Measurements from ENCODE around the gene HYAL4.
"Not testable (repeated sequence)": the region's sequence is repeated elsewhere in the genome, so short reads cannot be mapped to it uniquely, and the experiment has no call there.

HYAL4 gene, protein sequence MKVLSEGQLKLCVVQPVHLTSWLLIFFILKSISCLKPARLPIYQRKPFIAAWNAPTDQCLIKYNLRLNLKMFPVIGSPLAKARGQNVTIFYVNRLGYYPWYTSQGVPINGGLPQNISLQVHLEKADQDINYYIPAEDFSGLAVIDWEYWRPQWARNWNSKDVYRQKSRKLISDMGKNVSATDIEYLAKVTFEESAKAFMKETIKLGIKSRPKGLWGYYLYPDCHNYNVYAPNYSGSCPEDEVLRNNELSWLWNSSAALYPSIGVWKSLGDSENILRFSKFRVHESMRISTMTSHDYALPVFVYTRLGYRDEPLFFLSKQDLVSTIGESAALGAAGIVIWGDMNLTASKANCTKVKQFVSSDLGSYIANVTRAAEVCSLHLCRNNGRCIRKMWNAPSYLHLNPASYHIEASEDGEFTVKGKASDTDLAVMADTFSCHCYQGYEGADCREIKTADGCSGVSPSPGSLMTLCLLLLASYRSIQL

DNA sequence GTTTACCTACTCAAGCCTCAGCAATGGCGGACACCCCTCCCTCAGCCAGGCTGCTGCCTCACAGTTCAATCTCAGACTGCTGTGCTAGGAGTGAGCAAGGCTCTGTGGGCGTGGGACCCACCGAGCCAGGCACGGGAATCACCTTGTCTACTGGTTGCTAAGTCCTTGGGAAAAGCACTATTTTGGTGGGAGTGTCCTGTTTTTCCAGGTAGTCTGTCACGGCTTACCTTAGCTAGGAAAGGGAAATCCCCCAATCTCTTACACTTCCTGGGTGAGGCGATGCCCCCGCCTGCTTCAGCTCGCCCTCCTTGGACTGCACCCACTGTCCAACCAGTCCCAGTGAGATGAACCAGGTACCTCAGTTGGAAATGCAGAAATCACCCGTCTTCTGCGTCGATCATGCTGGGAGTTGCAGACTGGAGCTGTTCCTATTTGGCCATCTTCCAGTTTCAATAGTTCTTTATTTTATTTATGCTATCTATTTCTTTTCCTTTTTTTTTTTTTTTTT, at the start of gene HYAL4:
Gene HYAL4, plus strand, starts transcription at position 458 of the 508 bp plus-strand sequence. CDS start 23,105 bp downstream, outside the sequence.
- no peak for DNase-seq

DNA sequence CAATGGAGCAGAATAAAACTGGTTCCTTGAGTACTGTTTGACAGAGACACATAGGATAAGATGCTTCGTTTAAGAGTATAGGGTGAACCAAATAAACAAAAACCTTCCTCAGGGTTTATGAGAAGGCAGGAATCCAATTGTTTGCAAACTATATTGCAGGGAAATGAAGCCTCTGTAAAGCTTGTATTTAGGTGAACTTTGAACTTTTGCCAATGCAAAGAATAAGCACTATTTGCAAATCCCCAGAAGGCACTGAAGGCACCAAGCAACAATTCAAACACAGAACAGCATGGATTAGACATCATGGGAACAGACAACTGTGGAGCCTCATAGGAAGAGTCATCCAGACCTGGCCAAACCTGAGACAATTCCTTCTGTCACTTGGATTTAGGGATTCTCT, 49.1 kb upstream of the HYAL4 start:
- DNase-seq: no peak

DNA sequence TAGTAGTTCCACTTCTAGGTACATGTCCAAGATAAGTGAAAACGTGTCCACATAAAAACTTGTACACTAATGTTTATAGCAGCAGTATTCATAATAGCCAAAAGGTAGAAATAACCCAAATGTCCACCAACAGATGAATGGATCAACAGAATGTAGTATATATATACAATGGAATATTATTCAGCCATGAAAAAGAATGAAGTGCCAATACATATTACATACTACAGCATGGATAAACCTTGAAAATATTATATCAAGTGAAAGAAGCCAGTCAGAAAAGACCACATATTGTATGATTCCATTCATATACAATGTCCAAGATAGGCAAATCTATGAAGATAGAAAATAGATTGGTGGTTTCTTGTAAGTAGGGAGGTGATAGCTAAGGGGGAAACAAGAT, 48.4 kb upstream of the HYAL4 start:
- DNase-seq: no peak

DNA sequence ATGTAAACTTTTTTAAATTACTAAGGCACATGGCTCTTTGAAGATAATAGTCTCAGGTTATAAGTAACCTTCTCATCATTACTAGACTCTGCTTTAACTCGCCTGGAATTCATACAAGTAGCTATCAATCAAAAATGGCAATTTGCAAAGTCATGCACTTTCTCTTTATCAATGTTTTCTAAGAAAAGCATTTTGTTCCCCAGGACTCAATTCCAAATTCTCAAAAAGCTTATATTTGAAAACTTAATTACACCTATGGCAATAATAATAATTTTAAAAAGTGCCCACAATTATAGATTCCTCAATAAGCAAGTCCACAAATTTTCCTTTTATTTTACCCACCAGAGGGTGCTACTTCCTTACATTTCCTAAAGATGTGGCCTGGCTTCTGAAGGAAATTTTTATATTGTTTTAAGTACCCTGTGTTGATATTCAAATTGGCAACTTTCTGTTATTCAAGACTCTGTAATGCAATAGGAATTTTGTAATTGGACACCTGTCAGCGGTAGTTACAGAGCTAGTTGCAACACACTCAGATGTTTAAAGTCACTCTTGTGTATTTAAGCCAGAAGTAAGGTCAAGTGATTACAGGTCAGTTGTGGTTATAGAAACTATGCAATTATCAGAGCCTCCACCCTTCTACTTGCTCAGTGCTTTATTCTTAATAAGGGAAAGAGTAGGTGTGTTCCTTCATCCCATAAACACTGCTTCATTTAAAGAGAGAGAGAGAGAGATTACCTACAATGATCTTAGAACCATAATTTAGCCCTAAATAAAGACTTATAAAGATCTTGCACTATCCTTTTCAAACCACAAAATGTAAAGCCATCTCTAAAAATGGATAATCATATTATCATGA, 47.1 kb upstream of the HYAL4 start:
- DNase-seq: no peak

DNA sequence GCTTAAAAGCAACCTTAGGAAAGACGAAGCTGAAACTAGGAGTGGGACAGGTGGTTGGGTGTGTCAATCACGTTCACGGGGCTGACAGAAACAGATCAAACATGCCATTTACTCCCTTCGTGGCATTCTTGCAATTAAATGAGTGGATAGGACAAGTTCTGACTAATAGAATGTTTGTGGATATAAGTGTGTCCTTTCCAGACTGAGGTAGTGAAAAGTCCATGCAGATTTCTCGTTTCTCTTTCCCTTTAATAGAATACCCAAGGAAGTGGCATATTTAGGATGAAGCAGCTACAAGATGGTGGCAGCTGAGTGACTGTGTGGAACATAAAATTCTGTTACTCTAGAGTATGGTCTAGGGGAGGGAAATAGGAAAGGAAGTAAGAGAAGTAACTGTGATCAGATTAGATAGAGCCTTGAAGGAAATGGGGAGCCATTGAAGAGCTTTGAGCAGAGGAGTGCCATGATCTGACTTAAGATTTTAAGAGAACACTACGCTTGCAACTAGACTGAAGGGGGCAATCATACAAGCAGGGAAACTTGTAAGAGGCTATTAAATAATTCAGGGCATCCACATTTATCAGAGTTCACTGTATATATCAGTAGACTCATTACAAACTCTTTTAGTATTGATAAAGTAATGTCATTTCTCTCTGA, 46.3 kb upstream of the HYAL4 start:
- DNase-seq: no peak

DNA sequence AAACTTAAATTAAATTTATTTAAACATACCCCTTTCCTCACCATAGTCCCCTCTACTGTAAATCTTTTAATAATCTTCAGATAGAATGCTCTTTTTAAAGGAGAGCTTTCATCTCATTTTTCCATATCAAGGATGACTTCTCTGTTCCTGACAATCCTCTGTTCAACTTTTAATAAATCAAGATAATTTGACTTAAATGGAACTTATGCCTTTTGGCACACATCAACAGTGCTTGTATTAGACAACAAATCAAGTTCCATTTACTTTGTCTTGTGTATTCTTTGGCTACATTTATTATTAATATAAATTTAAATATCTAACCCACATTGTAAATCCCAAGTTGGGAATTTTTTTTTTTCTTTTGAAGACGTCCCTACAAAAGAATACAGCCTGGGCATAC, 42.7 kb upstream of the HYAL4 start:
- DNase-seq: no peak

DNA sequence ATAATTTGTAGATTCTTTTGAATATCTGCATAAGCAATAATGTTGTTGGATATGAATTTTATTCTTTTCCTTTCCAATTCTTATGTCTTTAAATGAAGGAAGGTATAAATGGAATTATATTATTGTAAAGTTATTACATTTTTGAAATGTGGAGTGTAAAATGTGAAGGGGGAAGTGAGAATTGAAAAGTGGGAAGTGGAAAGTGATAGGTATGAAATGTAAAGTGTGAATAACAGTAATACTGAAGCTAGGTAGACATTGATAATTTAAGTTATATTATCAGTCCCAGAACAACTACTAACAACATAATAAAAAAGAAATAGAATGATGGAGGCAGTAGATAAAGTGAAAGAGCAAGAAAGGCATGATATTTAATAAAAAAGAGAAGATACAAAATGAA, 39.7 kb upstream of the HYAL4 start:
- no peak for DNase-seq

DNA sequence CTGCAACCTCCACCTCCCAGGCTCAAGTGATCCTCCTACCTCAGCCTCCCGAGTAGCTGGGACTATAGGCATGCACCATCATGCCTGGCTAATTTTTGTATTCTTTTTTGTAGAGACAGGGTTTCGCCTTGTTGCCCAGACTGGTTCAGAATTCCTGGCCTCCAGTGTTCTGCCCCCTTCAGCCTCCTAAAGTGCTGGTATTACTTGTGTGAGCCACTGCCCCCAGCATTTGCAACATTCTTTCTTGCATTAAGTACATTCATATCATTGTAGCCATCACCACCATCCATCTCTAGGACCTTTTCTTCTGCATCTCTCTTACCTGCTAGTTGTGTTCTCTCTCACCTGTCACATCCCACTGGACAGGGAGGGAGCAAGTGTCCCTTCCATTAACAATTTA, 35.5 kb upstream of the HYAL4 start:
- DNase-seq: no peak

DNA sequence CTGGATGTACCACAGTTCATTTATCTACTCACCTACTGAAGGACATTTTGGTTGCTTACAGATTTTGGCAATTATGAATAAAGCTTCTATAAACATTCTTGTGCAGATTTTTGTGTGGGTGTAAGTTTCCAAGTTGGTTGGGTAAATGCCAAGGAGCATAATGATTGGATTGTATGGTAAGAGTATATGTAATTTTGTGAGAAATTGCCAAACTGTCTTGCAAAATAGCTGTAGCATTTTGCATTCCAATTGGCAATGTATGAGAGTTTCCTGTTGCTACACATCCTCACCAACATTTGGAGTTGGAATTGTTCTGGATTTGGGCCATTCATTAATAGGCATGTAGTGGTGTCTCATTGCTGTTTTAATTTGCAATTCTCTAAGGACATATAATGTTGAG, 33.9 kb upstream of the HYAL4 start:
- DNase-seq: no peak

DNA sequence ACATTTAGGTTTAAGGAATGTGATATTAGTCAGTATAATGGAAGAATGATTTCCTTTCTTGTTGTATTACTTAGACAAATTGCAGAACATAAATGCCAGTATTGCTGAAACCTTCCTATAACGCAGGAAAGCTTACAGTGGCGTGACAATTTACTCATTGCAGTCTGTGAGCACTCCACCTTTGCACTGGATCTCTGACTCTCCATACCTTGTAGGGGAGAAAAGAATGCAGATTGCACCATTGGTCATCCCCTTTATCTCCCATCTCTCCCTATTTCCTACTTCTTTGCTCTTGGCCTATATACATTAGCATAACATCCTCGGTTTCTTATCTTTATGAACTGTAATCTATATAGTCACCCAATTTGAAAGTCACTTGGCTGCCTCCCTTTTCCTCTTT, 28.1 kb upstream of the HYAL4 start:
- DNase-seq: no peak

DNA sequence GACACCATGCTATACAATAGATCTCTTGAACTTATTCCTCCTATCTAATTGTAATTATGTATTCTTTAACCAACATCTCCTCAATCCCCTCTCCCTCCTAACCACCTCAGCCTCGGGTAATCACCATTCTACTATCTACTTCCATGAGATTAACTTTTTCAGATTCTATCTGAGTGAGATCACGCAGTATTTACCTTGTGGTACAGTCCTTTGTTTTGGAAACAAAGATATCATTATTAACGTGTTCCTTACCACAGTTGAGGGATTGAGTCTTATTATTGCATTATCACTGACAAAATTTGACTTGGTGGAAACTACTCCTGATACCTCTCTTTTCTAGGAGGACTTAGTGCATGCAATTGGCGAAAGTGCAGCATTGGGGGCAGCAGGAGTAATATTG, 26.0 kb upstream of the HYAL4 start:
- DNase-seq: no peak

DNA sequence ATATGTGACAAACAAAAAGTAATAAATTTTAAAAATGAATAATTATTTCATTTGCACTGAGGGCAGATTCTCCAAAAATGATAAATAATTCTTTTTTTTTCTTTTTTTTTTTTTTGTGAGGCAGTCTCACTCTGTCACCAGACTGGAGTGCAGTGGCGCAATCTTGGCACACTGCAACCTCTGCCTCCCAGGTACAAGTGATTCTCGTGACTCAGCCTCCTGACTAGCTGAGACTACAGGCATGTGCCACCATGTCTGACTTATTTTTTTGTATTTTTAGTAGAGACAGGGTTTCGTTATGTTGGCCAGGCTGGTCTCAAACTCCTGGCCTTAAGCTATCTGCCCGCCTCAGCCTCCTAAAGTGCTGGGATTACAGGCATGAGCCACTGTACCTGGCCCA, 25.2 kb upstream of the HYAL4 start:
- not testable (repeated sequence) for DNase-seq

DNA sequence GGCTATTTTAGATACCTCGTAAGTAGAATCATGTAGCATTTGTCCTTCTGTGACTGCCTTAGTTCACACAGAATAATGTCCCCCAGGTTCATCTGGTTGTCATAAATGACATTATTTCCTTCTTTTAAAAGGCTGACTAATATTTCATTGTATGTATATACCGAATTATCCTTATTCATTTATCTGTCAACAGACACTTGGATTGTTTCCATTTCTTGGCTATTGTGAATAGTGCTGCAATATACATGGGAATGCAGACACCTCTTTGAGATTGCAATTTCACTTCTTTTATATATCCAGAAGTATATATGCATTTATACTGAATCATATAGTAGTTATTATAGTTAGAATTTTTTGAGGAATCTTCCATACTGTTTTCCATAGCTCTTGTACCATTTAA, 24.1 kb upstream of the HYAL4 start:
- no peak for DNase-seq

DNA sequence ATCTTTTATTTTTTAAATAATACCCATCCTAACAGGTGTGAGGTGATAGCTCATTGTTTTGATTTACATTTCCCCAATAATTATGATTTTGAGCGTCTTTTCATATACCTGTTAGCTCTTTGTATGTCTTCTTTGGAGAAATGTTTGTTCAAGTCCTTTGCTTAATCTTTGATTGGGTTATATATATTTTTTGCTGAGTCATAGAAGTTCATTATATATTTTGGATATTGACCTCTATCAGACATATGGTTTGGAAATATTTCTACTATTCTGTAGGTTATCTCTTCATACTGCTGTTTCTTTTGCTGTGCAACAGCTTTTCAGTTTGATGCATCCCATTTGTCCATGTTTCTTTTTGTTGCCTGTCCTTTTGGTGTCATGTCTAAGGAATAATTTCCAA, 23.6 kb upstream of the HYAL4 start:
- DNase-seq: no peak

DNA sequence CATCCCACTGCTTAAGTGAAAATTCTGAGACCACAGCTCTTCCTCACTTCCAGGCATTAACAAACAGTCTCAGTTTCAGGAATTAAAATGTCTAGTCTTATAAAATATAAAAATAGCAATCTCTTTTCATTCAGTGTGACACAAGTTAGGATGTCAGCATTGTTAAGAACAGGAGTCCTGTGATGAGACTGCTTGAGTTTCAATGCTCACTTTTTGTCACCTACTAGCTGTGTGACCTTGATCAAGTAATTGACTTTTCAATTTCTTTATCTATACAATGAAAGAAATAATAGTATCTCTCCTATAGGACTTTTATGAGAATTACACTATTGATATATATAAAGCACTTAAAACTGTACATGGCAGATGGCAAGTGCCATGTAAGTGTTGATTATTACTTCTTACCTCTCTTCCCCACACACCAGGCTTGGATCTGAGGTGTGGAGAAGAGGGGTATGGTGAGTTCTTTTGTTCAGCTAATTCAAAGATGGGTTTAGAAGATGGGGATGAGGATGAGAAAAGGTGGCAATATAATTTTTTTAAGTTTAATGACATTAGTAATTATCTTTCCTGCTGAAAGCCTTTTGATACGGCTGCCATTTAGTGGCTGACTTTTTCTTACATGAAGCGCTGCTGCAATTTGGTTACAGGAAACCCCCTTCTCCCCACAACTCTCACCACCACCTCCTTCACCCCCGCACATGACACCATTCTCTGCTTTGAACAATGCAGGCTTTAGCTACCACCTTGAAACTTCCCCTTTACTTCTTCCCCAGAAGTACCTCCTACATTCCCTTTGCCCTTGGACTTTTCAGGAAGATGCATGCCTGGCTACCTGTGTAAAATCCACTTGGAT, 20.8 kb upstream of the HYAL4 start:
- no peak for DNase-seq

DNA sequence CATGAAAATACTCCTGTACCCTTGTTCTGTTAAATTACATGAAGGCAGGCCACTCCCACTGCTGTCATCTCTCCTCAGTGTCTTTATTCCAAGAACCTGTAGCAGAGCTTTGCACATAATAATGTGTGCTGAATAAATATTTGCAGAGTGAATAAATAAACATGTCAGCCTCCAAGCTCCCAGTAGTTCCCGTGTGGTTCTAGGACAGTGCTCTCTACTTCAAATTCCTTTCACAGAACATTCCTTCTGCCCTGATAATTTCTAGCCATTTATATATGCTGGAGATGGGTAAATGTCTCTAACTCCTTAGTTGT, 20.3 kb upstream of the HYAL4 start:
- no peak for DNase-seq

DNA sequence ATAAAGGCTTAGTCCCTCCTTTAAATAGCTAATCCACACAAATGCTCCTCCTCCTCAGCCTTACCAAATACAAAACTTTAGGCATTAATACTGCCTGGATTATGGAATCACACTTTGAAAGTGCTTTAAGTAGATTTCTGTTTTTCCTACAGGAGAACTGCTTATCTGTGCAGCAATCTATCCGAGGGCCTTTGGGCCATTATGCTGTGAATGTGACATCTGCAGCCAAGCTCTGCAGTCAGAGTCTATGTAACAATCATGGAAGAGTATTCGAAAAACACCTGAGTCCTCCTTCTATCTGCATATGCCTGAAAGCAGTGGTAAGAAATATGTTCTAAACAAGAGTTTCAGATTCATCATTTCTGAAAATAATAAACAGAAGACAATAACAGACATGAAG, 16.2 kb upstream of the HYAL4 start:
- no peak for DNase-seq

DNA sequence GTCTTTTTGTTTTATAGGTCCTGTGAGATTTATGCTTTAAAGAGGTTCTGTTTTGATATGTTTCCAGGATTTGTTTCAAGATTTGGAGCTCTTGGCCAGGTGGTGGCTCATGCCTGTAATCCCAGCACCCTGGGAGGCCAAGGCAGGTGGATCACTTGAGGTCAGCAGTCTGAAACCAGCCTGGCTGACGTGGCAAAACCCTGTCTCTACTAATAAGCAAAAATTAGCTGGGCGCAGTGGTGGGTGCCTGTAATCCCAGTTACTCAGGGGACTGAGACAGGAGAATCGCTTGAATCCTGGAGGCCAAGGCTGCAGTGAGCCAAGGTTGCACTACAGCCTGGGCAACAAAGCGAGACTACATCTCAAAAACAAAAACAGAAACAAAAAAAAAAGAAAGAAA, 8.3 kb upstream of the HYAL4 start:
- no peak for DNase-seq

DNA sequence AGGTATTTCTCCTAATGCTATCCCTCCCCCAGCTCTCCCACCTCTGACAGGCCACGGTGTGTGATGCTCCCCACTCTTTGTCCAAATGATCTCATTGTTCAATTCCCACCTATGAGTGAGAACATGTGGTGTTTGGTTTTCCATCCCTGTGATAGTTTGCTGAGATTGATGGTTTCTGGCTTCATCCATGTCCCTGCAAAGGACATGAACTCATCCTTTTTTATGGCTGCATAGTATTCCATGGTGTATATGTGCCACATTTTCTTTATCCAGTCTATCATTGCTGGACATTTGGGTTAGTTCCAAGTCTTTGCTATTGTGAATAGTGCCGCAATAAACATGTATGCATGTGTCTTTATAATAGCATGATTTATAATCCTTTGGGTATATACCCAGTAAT, 5.9 kb upstream of the HYAL4 start:
- not testable (repeated sequence) for DNase-seq

DNA sequence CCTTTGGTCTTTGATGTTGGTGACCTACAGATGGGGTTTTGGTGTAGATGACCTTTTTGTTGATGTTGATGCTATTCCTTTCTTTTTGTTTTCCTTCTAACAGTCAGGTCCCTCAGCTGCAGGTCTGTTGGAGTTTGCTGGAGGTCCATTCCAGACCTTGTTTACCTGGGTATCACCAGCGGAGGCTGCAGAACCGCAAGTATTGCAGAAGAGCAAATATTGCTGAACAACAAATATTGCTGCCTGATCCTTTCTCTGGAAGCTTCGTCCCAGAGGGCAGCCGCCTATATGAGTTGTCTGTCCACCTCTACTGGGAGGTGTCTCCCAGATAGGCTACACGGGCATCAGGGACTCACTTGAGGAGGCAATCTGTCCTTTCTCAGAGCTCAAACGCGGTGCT, 827 bp upstream of the HYAL4 start:
- not testable (repeated sequence) for DNase-seq

DNA sequence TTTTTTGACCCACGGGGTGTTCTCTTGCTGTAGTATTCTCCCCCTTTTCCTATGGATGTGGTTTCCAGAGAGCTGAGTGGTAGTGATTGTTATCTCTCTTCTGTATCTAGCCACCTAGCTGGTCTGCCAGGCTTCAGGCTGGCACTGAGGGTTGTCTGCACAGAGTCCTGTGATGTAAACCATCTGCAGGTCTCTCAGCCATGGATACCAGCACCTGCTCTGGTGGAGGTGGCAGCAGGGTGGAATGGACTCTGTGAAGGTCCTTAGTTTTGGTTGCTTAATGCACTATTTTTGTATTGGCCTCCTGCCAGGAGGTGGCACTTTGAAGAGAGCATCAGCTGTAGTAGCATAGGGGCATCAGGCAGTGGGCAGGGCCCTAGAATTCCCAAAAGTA, 851 bp downstream of the HYAL4 start:
- DNase-seq: no peak

DNA sequence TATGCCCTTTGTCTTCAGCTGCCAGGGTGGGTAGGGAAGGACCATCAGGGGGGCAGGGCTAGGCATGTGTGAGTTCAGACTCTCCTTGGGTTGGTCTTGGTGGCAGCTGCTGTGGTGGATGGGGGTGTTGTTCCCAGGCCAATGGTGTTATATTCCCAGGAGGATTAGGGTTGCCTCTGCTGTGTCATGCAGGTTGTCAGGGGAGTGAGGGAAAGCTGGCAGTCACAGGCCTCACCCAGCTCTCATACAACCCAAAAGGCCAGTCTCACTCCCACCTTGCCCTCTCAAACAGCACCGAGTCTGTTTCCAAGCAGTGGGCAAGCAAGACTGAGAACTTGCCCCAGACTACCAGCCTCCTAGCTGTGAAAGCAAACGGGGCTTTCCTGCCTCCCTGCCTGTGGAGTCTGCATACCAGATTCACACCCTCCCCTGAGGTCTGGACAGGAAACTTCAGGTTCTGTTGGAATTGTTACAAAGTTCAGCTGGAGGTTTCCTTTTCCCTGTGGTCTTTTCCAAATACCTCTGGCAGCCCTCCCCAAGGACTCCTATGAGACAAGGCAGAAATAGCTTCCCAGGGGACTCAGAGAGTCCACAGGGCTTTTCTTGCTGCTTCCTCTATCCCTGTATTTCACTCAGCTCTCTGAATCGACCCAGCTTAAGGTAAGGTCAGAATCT, 1.4 kb downstream of the HYAL4 start:
- no peak for DNase-seq

Measured in activated effector memory CD4-positive, alpha-beta T cell treated with Interleukin-2 at 50 U/mL for 16 hours (primary cell).